ENCODE measurements around the gene GNA12. TPM values are rescaled to one million over a fixed set of nuclear protein-coding genes. Genes with fewer than 3 reads are reported as not detected.

GNA12 gene
- total RNA-seq, 4 donors from 2014 or later: 7.6 to 8.4 (median 8.1) TPM

DNA sequence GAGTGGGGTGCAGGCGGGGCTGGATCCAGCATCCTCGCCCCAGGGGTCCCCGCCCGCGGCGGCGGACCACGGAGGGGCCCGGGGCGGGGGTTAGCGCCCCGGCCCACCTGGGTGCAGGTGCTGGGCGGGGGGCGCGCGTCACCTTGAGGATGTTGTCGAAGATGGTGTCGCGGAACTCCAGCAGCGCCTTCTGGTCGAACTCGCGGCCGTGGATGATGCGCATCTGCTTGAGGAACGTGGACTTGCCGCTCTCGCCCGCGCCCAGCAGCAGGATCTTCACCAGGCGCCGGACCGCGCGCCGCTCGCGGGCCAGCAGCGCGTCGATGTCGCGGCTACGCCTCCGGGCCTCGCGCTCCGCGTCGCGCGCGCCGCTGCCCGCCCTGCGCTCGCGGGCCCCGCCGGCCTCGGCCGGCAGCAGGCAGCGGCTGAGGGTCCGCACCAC, 376 bp downstream of the GNA12 start:
- intact Hi-C loops (cut with DNase I; ENCODE audit: low total_unique reads): loop anchor here (1.0 to 2.0 kb wide), 2 partner anchors 83 to 288 kb away; partner anchors contain the start of gene BRAT1
- Histone ChIP-seq H3K4me3 (peak overlapping the region; percentile 53 to 81 (median 67)), H3K27ac (peak overlapping the region; percentile 29 to 51 (median 41)), H3K27me3 (no peaks in the 10 kb centered on the region), H3K9me3 (no peaks in the 10 kb centered on the region), H3K36me3 (peaks cover 0 to 6% of the 10 kb centered on the region in 2 donors), H3K4me1 (peaks cover 12 to 13% of the 10 kb centered on the region in 2 donors)
- no peak for TF ChIP-seq POLR2A (IDR thresholded peaks at IDR 0.05)
- TF ChIP-seq, protein P1, sequence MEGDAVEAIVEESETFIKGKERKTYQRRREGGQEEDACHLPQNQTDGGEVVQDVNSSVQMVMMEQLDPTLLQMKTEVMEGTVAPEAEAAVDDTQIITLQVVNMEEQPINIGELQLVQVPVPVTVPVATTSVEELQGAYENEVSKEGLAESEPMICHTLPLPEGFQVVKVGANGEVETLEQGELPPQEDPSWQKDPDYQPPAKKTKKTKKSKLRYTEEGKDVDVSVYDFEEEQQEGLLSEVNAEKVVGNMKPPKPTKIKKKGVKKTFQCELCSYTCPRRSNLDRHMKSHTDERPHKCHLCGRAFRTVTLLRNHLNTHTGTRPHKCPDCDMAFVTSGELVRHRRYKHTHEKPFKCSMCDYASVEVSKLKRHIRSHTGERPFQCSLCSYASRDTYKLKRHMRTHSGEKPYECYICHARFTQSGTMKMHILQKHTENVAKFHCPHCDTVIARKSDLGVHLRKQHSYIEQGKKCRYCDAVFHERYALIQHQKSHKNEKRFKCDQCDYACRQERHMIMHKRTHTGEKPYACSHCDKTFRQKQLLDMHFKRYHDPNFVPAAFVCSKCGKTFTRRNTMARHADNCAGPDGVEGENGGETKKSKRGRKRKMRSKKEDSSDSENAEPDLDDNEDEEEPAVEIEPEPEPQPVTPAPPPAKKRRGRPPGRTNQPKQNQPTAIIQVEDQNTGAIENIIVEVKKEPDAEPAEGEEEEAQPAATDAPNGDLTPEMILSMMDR (IDR thresholded peaks at IDR 0.05 in 4 of 5, conservative IDR thresholded peaks at IDR 0.05 in 1 of 5): no peak
- in situ Hi-C loops (cut with MboI; ENCODE audit: low sequenced_read_pairs in 4 of 4): no loop called here
- ATAC-seq (peak; percentile 34 to 58), DNase-seq (no peak)

DNA sequence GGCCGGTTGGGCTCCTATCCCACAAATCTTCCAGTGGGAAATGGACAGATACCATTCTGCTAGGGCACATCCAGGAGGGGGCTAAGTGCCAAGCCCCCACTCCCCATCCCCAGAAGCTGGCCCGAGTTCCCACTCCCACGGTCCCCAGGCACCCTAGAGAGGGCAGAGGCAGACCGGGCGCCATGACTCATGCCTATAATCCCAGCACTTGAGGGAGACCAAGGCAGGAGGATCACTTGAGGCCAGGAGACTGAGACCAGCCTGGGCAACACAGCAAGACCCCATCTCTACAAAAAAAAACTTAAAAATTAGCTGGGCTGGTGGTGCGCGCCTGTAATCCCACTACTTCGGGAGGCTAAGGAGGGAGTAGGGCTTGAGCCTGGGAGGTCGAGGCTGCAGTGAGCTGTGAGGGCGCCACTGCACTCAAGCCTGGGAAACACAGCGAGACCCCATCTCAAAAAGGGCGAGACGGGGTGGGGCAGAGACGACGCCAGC, 870 bp downstream of the GNA12 start:
- intact Hi-C loops (cut with DNase I; ENCODE audit: low total_unique reads): no loop called here
- Histone ChIP-seq H3K9me3 (no peaks in the 10 kb centered on the region), H3K4me1 (peaks cover 12 to 13% of the 10 kb centered on the region in 2 donors), H3K36me3 (peaks cover 0 to 7% of the 10 kb centered on the region in 2 donors), H3K4me3 (peak overlapping the region; percentile 53 to 81 (median 67)), H3K27me3 (no peaks in the 10 kb centered on the region), H3K27ac (peak overlapping the region; percentile 29 to 51 (median 41))
- TF ChIP-seq, protein P1 (IDR thresholded peaks at IDR 0.05 in 4 of 5, conservative IDR thresholded peaks at IDR 0.05 in 1 of 5): no peak
- TF ChIP-seq POLR2A (IDR thresholded peaks at IDR 0.05): no peak
- DNase-seq: no peak
- ATAC-seq: no peak
- in situ Hi-C loops (cut with MboI; ENCODE audit: low sequenced_read_pairs in 4 of 4): no loop called here

DNA sequence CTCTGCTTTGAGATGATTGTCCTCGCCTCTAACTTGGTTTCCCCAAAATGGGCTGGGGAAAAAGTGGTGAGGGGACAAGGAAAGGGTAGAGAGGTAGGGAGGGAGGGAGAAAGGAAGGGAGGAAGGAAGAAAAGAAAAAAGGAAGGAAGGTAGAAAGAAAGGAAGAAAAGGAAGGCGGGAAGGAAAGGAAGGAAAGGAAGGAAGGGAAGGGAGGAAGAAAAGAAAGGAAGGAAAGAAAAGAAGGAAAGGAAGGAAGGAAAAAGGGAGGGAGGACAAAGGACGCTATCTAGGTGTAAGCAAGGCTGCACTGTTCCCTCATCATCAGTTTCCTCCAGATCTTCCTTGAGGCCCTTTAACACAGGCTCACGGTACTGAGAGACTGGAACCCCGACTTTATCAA, 2.2 kb downstream of the GNA12 start:
- H3K4me1 ChIP-seq: peaks cover 12 to 13% of the 10 kb centered on the region in 2 donors
- H3K27me3 ChIP-seq: no peaks in the 10 kb centered on the region
- ATAC-seq (no peak), DNase-seq (no peak)
- no peak for TF ChIP-seq POLR2A (IDR thresholded peaks at IDR 0.05)
- TF ChIP-seq, protein P1 (IDR thresholded peaks at IDR 0.05 in 4 of 5, conservative IDR thresholded peaks at IDR 0.05 in 1 of 5): no peak
- H3K4me3 ChIP-seq: no peak overlapping the region
- H3K27ac ChIP-seq: no peak overlapping the region
- in situ Hi-C loops (cut with MboI; ENCODE audit: low sequenced_read_pairs in 4 of 4): no loop called here
- intact Hi-C loops (cut with DNase I; ENCODE audit: low total_unique reads): no loop called here
- H3K36me3 ChIP-seq: peaks cover 0 to 7% of the 10 kb centered on the region in 2 donors
- H3K9me3 ChIP-seq: no peaks in the 10 kb centered on the region

DNA sequence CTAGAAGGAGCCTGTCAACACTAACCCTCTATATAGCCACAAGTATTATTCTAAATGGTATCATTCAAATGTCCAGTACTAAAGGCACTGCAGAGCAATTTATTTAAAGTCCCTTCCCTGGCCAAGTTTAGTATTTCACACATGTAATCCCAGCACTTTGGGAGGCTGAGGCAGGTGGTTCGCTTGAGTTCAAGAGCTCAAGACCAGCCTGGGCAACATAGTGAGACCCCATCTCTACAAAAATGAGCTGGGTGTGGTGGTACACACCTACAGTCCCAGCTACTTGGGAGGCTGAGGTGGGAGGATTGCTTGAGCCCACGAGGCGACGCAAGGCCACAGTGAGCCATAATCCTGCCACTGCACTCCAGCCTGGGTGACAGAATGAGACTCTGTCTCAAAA, 3.6 kb downstream of the GNA12 start:
- intact Hi-C loops (cut with DNase I; ENCODE audit: low total_unique reads) (no loop called here), in situ Hi-C loops (cut with MboI; ENCODE audit: low sequenced_read_pairs in 4 of 4) (no loop called here)
- DNase-seq (no peak), ATAC-seq (no peak)
- Histone ChIP-seq H3K4me1 (peaks cover 12 to 13% of the 10 kb centered on the region in 2 donors), H3K27ac (no peak overlapping the region), H3K36me3 (peaks cover 0 to 9% of the 10 kb centered on the region in 2 donors), H3K9me3 (no peaks in the 10 kb centered on the region), H3K4me3 (no peak overlapping the region), H3K27me3 (no peaks in the 10 kb centered on the region)
- no peak for TF ChIP-seq POLR2A (IDR thresholded peaks at IDR 0.05)
- TF ChIP-seq, protein P1 (IDR thresholded peaks at IDR 0.05 in 4 of 5, conservative IDR thresholded peaks at IDR 0.05 in 1 of 5): no peak
